H1 (cell line): ENCODE data around the gene SPTBN1. TPM values are rescaled to one million over a fixed set of nuclear protein-coding genes. Genes with fewer than 3 reads are reported as not detected.

Experiments
- CHD7 ChIP-seq: fragments of 300-600 bp; sonication (generic); IDR thresholded peaks from 2 replicates; pipeline ENCODE4 v1.7.1; 2012; ENCODE audit warnings: low read length, moderate library complexity, mild to moderate bottlenecking, inconsistent platforms; ENCODE audit not compliant: insufficient replicate concordance
- polyA plus RNA-seq, 7 experiments: library from polyadenylated mRNA; depleted of rRNA in 3 of 7; stranded (reverse) in 5 of 7; unstranded in 2 of 7; fragments of >200 nt in 5 of 7; fragments of 200-250 nt in 2 of 7; gene quantifications; 1 replicate in 5 of 7; 2 replicates in 1 of 7; 4 replicates in 1 of 7; pipeline versions ENCODE4 v1.2.1 to v1.2.3, GENCODE V29; 2011 to 2013; ENCODE audit warnings: missing spikeins in 2 of 7, mixed read lengths in 2 of 7
- total RNA-seq: library from RNA; stranded (reverse); fragmentation: NEBNext Ultra II Directional; extraction: Animal tissue kit (Norgen Biotek cat#: 25700); gene quantifications from 2 replicates; pipeline ENCODE4 v1.2.1, GENCODE V29; 2021

SPTBN1 gene
- total and polyA plus RNA-seq, 2 of the 8 experiments (the other 6 are each of a cell fraction or from before 2014, with no cell fraction given), result 31.8 to 180 TPM

DNA sequence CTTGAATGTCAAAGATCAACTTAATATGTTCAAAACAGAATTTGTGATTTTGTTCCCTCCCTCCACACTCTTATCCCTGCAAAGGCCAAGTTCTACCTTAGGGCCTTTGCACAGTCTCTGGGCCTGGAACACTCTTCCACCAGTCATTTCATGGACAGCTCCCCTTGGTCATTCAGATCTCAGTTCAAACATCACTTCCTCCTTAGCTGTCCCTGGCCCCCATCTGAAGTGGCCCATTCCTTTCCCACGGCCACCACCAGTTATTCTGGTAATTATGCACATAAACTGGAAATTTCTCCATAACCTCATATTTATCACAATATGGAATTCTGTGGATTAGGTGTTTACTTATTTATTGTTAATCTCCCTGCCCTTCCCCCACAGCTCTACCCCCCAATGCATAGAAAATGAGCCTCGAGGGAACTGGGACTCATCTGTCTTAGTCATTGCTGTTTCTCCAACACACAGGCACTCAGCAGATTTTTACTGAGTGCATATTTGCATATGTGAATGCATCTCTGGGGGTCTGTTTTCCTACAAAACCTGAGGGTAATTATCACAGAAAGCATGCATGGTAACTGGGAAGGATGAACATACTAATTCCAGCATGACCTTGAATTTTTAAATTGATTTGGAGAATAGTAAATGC lies 35.5 kb upstream of the SPTBN1 start (continued):
- TF ChIP-seq CHD7, result no peak
